ENCODE data around the gene SDK2. TPM values are rescaled to one million over a fixed set of nuclear protein-coding genes. Genes with fewer than 3 reads are reported as not detected.

The SDK2 gene
- total and polyA plus RNA-seq, 8 donors: 0.04 to 0.31 (median 0.17) TPM

DNA sequence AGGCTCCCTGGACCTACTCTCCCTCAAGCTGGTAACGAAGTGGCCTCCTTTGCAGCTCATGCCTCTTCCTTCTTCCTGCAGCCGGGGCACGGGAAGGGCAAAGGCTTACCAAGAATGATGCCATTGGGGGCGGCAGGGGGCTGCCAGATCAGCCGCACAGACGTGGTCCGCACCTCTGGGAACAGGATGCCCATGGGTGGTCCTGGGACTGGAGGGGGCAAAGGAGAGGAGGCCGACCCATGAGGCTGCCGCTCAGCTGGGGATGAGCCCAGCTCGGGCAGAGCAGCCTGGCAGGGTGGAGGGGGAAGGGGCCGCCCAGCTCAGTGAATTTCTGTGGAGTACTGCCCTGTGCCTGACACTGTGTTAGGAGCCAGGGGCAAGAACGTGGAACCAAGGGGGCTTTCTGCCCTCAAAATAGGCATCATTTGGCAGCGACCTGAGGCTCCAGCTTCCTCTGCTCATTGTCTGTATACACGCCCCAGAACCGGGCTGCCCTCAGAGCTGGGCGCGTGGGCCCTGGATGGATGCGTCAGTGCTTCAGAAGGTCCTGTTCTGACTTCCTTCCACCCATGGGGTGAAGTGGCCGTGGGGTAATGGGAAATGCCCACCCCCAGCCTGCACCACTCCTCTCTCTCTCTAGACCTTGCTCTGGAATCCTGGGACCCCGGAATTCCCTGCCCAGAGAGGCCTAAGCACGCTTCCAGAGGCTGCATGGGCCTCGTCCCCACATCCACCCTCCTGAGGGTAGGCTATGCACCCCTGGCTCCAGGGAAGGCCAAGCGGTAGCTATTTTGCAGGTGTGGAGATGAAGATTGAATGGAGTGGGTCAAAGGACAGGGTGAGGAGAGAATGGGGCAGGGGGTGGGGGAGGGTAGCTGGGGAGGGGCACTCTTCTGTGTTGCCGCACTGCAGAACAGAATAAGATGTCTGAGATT, 252.6 kb downstream of the SDK2 start:
- no peaks in the 10 kb centered on the region for H3K36me3 ChIP-seq
- no peak overlapping the region for H3K4me3 ChIP-seq
- peak in 1 of 6 donors; percentile 42 for DNase-seq
- intact Hi-C loops (cut with DNase I): no loop called here
- H3K27me3 ChIP-seq: no peaks in the 10 kb centered on the region
- no peak for FAIRE-seq
- no peak overlapping the region for H3K27ac ChIP-seq
- 86 to 91% methylated on average over 24 of the region's 24 CpGs for WGBS, 2 donors
- no peaks in the 10 kb centered on the region for H3K4me1 ChIP-seq
- TF ChIP-seq, protein P1, sequence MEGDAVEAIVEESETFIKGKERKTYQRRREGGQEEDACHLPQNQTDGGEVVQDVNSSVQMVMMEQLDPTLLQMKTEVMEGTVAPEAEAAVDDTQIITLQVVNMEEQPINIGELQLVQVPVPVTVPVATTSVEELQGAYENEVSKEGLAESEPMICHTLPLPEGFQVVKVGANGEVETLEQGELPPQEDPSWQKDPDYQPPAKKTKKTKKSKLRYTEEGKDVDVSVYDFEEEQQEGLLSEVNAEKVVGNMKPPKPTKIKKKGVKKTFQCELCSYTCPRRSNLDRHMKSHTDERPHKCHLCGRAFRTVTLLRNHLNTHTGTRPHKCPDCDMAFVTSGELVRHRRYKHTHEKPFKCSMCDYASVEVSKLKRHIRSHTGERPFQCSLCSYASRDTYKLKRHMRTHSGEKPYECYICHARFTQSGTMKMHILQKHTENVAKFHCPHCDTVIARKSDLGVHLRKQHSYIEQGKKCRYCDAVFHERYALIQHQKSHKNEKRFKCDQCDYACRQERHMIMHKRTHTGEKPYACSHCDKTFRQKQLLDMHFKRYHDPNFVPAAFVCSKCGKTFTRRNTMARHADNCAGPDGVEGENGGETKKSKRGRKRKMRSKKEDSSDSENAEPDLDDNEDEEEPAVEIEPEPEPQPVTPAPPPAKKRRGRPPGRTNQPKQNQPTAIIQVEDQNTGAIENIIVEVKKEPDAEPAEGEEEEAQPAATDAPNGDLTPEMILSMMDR (IDR thresholded peaks at IDR 0.05): no peak
- no peaks in the 10 kb centered on the region for H3K9me3 ChIP-seq
- ATAC-seq: no peak

DNA sequence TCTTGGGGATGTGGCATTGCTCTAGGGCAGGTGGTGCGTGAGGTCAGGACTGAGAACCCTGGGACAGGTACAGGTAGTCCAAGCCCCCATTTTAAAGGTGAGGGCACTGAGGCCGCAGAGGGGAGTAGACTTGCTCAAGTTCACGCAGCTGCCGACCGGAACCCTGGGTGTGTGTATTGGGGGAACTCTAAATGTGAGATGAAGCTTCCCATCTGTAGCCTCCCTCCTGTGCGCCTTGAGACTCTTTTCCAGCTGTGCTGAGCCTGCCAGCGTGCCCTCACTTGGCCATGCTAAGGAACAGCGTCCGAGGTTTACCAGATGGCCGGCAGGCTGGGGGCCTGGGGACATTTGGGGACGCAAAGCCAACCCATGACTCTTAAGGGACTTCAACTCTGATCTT, 253.4 kb downstream of the SDK2 start:
- Histone ChIP-seq H3K4me1 (no peaks in the 10 kb centered on the region), H3K9me3 (no peaks in the 10 kb centered on the region), H3K27ac (no peak overlapping the region), H3K27me3 (no peaks in the 10 kb centered on the region), H3K4me3 (no peak overlapping the region), H3K36me3 (no peaks in the 10 kb centered on the region)
- intact Hi-C loops (cut with DNase I): no loop called here
- 90 to 96% methylated on average over 11 of the region's 11 CpGs for WGBS, 2 donors
- peak in 1 of 6 donors; percentile 44 for DNase-seq
- no peak for ATAC-seq
- TF ChIP-seq, protein P1 (IDR thresholded peaks at IDR 0.05): no peak
- FAIRE-seq: no peak

DNA sequence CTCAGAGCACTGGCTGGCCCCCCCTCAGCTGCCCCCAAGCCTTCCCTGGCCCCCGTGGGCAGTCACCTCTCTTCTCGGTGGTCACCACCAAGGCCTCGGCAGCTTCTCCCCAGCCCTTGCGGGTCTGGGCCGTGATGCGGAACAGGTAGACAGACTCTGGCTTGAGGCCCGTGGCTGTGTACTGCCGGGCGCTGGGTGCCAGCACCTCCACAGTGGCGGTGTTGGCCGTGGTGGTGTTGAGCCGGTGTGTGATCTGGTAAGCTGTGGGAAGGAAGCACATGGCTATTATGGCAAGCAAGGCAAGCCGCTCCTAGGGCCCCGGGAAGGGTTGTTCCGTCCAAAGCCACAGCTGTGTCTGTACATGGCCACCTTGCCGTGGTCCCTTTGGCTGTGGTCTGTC, 254.0 kb downstream of the SDK2 start:
- DNase-seq (peak in 4 of 6 donors; percentile 46 to 83 (median 70)), FAIRE-seq (no peak), ATAC-seq (peak in 2 of 4 donors; percentile 76 to 83)
- Histone ChIP-seq H3K27ac (no peak overlapping the region), H3K27me3 (no peaks in the 10 kb centered on the region), H3K4me1 (no peaks in the 10 kb centered on the region), H3K36me3 (no peaks in the 10 kb centered on the region), H3K9me3 (no peaks in the 10 kb centered on the region), H3K4me3 (no peak overlapping the region)
- WGBS, 2 donors: 58 to 60% methylated on average over 16 of the region's 16 CpGs
- intact Hi-C loops (cut with DNase I): no loop called here
- TF ChIP-seq, protein P1 (IDR thresholded peaks at IDR 0.05): no peak

DNA sequence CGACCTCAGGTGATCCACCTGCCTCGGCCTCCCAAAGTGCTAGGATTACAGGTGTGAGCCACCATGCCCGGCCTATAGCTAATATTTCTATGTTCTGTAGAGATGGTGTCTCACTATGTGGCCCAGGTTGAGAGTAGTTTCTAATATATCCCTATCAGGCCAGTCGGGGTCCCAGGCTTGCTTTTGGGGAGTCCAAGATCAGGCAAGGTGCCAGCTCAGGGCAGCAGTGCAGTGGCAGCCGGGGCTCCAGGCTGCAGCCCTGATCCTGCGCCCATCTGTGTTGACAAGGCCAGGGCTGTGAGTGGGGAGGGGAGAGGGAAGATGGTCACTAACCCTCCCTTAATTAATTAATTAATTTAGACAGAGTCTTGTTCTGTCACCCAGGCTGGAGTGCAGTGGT, 254.8 kb downstream of the SDK2 start:
- Histone ChIP-seq H3K27me3 (no peaks in the 10 kb centered on the region), H3K27ac (no peak overlapping the region), H3K36me3 (no peaks in the 10 kb centered on the region), H3K4me3 (no peak overlapping the region), H3K4me1 (no peaks in the 10 kb centered on the region), H3K9me3 (no peaks in the 10 kb centered on the region)
- TF ChIP-seq, protein P1 (IDR thresholded peaks at IDR 0.05): no peak
- WGBS, 2 donors: 92 to 93% methylated on average over 6 of the region's 6 CpGs
- intact Hi-C loops (cut with DNase I): no loop called here
- peak in 1 of 6 donors; percentile 36 for DNase-seq
- no peak for ATAC-seq
- no peak for FAIRE-seq

DNA sequence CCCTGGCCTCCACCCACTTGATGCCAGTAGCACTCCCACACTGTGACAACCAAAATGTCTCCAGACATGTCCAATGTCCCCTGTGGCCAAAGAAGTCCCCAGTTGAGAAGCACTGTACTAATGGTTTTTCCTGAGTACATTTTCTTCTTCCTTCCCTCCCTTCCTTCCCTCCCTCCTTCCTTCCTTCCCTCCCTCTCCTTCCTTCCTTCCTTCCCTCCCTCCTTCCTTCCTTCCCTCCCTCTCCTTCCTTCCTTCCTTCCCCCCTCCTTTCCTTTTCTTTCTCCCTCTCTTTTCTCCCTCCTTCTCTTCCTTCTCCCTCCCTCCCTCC, 255.7 kb downstream of the SDK2 start:
- Histone ChIP-seq H3K4me3 (no peak overlapping the region), H3K27ac (no peak overlapping the region), H3K9me3 (no peaks in the 10 kb centered on the region), H3K36me3 (no peaks in the 10 kb centered on the region), H3K27me3 (no peaks in the 10 kb centered on the region), H3K4me1 (no peaks in the 10 kb centered on the region)
- TF ChIP-seq, protein P1 (IDR thresholded peaks at IDR 0.05): no peak
- no peak for ATAC-seq
- no peak for DNase-seq
- intact Hi-C loops (cut with DNase I): no loop called here
- no peak for FAIRE-seq
